Measurements from ENCODE around the gene CACNG7.

The CACNG7 gene, protein sequence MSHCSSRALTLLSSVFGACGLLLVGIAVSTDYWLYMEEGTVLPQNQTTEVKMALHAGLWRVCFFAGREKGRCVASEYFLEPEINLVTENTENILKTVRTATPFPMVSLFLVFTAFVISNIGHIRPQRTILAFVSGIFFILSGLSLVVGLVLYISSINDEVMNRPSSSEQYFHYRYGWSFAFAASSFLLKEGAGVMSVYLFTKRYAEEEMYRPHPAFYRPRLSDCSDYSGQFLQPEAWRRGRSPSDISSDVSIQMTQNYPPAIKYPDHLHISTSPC

DNA sequence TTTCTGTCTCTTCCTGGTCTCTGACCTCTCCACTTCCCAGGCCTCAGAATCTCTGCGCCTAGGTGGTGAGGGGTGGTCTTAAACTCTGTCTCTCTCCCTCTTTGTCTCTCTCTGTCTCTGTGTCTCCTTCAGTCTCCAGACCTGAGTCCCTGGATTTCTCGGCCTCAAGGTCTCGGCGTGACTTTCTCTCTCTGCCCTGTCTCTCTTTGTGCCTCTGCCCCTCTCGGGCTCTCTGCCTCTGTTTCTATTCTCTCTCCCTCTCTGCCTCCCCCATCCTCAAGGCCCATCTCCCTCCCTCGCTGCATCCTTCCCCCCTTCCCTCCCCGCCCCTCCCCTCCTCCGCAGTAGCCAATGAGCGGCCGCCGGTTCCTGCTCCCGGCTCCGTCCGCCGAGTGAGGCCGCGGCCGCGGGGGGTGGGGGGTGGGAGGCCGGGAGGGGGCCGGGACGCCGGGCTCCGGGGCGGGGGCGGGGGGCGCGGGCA, at the start of gene CACNG7:
Gene CACNG7 (plus strand): TSS at position 344 of the 481 bp plus-strand sequence. CDS start 3,554 bp downstream, outside the sequence.
- peak within 1 kb of the TSS; percentile 24; the same call in 1 of the 2 replicates for H3K4me3 ChIP-seq (ENCODE audit: low read length)
- DNase-seq (ENCODE audit: low read depth), result no peak
- no peak for TF ChIP-seq CTCF (conservative IDR thresholded peaks at IDR 0.05; ENCODE audit: low read length)

- DNase-seq (ENCODE audit: low read depth), result no peak
Measured at GRCh38 chr19:53864308-53864836, 44.7 kb upstream of the CACNG7 start.

DNA sequence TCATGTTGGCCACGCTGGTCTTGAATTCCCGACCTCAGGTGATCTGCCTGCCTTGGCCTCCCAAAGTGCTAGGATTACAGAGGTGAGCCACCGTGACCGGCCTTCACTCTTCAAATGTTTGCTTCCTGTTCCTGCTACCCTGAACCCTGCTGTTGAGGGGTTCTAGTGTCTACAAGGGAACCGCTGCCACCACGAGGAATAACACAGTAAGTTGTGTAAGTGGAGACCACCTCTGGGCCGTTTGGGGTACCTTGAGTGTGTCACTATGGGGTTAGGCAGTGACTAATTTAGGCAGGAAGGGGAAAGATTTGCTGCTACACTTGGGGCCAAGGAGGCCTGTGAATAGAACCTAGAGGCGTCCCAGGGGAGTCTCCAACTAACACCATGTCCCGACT, 43.6 kb upstream of the CACNG7 start:
- peak overlapping the region; percentile 67 for H3K4me3 ChIP-seq (ENCODE audit: low read length)
- no peak for TF ChIP-seq CTCF (conservative IDR thresholded peaks at IDR 0.05; ENCODE audit: low read length)
- peak; percentile 42 for DNase-seq (ENCODE audit: low read depth)

More at GRCh38 chr19:53864308-53864836, 44.7 kb upstream of the CACNG7 start:
- no peak overlapping the region for H3K4me3 ChIP-seq (ENCODE audit: low read length)
- TF ChIP-seq CTCF (conservative IDR thresholded peaks at IDR 0.05; ENCODE audit: low read length), result no peak

DNA sequence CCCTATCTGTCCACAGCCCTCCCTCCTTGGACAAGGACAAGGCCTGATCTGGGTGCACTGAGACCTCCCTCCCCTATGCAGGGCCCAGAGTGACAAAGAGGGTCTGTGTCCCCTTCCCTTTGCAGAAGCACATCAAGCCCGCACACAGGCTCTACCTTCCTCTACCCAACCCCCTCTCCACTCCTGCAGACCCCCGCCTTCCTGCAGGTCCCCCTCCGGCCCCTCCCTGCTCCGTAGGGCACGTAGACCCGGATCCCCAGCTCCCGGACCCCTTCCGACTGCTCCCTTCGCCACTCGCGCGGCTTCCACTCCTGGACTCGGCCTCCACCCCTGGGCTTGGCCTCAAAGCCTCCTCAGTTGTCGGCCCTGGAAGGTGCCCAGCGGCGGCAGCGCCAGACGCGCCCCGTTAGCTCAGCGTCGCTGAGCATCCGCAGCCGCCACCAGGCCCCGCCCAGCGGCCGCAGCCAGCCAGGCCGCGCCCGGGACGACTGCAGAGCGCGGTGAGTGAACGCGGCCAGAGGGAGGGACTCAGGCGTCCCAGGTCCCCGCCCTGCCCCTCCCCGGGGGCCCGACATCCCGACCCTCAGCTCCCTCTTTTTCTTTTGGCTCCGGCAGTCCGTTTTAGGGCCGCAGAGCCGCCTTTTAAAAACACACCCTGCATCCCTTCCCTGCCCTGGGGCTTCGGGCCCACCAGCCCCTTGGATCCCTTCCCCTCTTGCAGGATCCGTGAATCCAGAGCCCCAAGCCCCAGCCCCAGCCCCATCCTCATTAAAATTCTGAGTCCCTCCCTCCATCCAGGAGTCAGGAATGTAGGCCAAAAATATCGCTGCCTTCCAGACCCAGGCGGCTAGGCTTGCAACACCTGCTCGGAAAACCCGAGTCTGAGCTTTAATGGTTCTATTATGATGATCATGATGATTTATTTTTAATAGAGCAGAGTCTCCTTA, 42.9 kb upstream of the CACNG7 start:
- TF ChIP-seq CTCF (conservative IDR thresholded peaks at IDR 0.05; ENCODE audit: low read length), result no peak
- peak; percentile 85 for DNase-seq (ENCODE audit: low read depth)
- H3K4me3 ChIP-seq (ENCODE audit: low read length), result peak overlapping the region; percentile 67

- DNase-seq (ENCODE audit: low read depth), result peak; percentile 42
- TF ChIP-seq CTCF (conservative IDR thresholded peaks at IDR 0.05; ENCODE audit: low read length), result no peak
- peak overlapping the region; percentile 67 for H3K4me3 ChIP-seq (ENCODE audit: low read length)
Measured at GRCh38 chr19:53866865-53867224, 42.2 kb upstream of the CACNG7 start.

DNA sequence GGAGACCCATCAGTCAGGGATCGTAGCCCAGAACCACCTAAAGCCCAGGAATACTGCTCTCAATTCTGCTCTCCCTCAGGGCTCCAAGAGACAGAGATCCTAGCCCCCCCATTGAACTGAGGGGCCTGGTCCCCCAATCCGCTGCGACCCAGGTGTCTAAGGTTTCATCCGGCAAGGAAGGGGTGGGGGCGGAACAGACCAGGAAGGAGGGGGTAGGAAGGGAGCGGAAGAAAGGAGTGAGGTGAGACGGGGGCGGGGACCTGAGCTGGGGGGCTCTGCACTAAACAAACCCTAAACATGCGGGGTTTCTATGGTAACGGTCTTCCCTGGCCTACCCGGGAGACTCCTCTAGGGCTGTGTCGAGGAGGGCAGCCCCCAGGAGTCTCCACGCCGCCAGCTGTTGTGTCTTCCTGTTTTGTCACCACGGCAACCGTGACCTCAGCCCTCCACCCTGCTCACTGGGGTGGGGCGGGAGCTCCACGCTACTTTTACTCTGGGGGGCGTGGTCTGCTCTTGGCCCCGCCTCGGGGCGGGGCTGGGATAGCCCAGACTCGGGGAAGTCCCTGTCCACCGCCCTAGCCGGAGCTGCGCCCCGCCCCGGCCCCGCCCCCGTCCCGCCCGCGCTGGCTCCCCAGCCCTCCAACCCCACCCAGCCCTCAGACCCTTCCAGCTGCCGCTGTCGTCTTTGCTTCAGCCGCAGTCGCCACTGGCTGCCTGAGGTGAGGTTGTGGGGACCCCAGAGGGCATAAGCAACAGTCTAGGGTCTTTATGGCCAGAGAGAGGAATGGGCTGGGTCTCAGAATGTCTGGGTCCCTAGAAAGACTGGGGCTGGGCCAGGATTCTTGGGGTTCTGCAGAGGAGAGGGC, 41.6 kb upstream of the CACNG7 start, which contains the start of gene MYADM:
Gene MYADM (plus strand): TSS at position 659 of the 866 bp plus-strand sequence. CDS start 5,647 bp downstream, outside the sequence.
- H3K4me3 ChIP-seq (ENCODE audit: low read length), result peak within 1 kb of the TSS; percentile 99
- no peak for TF ChIP-seq CTCF (conservative IDR thresholded peaks at IDR 0.05; ENCODE audit: low read length)
- peak; percentile 99 for DNase-seq (ENCODE audit: low read depth)

Measured in AG10803 (cell line).